B cell (primary cell): ENCODE data around the gene NRAP. TPM values are rescaled to one million over a fixed set of nuclear protein-coding genes. Genes with fewer than 3 reads are reported as not detected.

ENCODE experiments used
- ATAC-seq: fragments of 200-7000 bp; cut with Tn5 transposase; one replicate; pipeline ENCODE4 v1.10.0; 2021; ENCODE audit warnings: low read depth, mild to moderate bottlenecking, moderate number of reproducible peaks, moderate library complexity
- CTCF ChIA-PET: fragments of 350-600 bp; sonication (Branson Sonifier 250); formaldehyde crosslinking; loops from one replicate; lab custom pipeline; 2021; ENCODE audit warnings: antibody characterized with exemption, inconsistent platforms; lab: Charles Lee
- POLR2A ChIA-PET: fragments of 350-600 bp; sonication (Branson Sonifier 250); formaldehyde crosslinking; loops from one replicate; lab custom pipeline; 2021; ENCODE audit warnings: antibody characterized with exemption; lab: Charles Lee
- DNase-seq: peaks from one replicate; pipeline ENCODE4 v3.0.0; 2013
- H2AFZ ChIP-seq: 2 replicates; pipeline ENCODE4 v1.6.1; 2012; ENCODE audit warnings: mild to moderate bottlenecking, low read depth, low read length; ENCODE audit not compliant: insufficient read depth, poor library complexity, severe bottlenecking
- H3K27ac ChIP-seq, 2 donors: 1 replicate in 1 of 2; 2 replicates in 1 of 2; pipeline ENCODE4 v1.5.1; 2012 to 2013; ENCODE audit warnings: low read length in 2 of 2, mild to moderate bottlenecking in 2 of 2, moderate library complexity in 1 of 2
- H3K27me3 ChIP-seq, 4 experiments: fragments of 200-600 bp in 1 of 4; sonication (generic) in 1 of 4; replicated peaks in 1 of 4; 1 replicate in 2 of 4; 2 replicates in 2 of 4; pipeline versions ENCODE4 v1.6.1 to v1.7.0; 2013 to 2016; ENCODE audit warnings: low read length in 3 of 4, mild to moderate bottlenecking in 2 of 4, mixed read lengths in 1 of 4, moderate library complexity in 1 of 4; ENCODE audit not compliant: insufficient read depth in 4 of 4, control insufficient read depth in 3 of 4; ENCODE audit errors: control extremely low read depth in 1 of 4
- H3K36me3 ChIP-seq, 2 experiments: replicated peaks in 1 of 2; 1 replicate in 1 of 2; 2 replicates in 1 of 2; pipeline versions ENCODE4 v1.6.1 to v1.7.1; 2013; ENCODE audit warnings: low read length in 1 of 2; ENCODE audit not compliant: insufficient read depth in 2 of 2, control insufficient read depth in 1 of 2; ENCODE audit errors: control extremely low read depth in 1 of 2, extremely low read depth in 1 of 2
- H3K4me1 ChIP-seq, 2 donors: fragments of 200-600 bp in 1 of 2; sonication (generic) in 1 of 2; 1 replicate in 1 of 2; 2 replicates in 1 of 2; pipeline versions ENCODE4 v1.5.1 to v1.6.1; 2013 to 2017; ENCODE audit warnings: low read length in 2 of 2; ENCODE audit not compliant: control insufficient read depth in 2 of 2, insufficient read depth in 2 of 2
- H3K4me2 ChIP-seq: replicated peaks from 2 replicates; pipeline ENCODE3; 2012; ENCODE audit warnings: mild to moderate bottlenecking, low read depth, low read length; ENCODE audit not compliant: poor library complexity, severe bottlenecking
- H3K4me3 ChIP-seq, 5 experiments: fragments of 200-600 bp in 1 of 5; sonication (generic) in 1 of 5; 1 replicate in 3 of 5; 2 replicates in 2 of 5; pipeline versions ENCODE4 v1.5.1 to v1.7.0; 2011 to 2016; ENCODE audit warnings: low read length in 4 of 5, mild to moderate bottlenecking in 4 of 5, low read depth in 2 of 5, control low read depth in 1 of 5, moderate library complexity in 1 of 5; ENCODE audit not compliant: insufficient read depth in 1 of 5; ENCODE audit errors: control extremely low read depth in 1 of 5, extremely low read depth in 1 of 5
- H3K79me2 ChIP-seq: fragments of 200-600 bp; sonication (generic); one replicate; pipeline ENCODE4 v1.6.0; 2016; ENCODE audit warnings: low read length; ENCODE audit not compliant: control insufficient read depth, insufficient read depth
- H3K9ac ChIP-seq: fragments of 200-600 bp; sonication (generic); 2 replicates; pipeline ENCODE4 v1.6.1; 2017; ENCODE audit warnings: mild to moderate bottlenecking, low read length, moderate library complexity
- H3K9me3 ChIP-seq, 3 donors: one replicate each; pipeline versions ENCODE4 v1.6.1 to v1.7.1; 2013; ENCODE audit warnings: low read length in 2 of 3; ENCODE audit not compliant: control insufficient read depth in 2 of 3, insufficient read depth in 1 of 3; ENCODE audit errors: control extremely low read depth in 1 of 3
- H4K20me1 ChIP-seq: 2 replicates; pipeline ENCODE4 v1.6.0; 2012; ENCODE audit warnings: mild to moderate bottlenecking, low read length; ENCODE audit not compliant: insufficient read depth, control insufficient read depth, poor library complexity, severe bottlenecking
- H3K27ac Mint-ChIP-seq: one replicate; pipeline ENCODE4 v1.8.0; 2021; ENCODE audit warnings: mixed read lengths
- H3K27me3 Mint-ChIP-seq: one replicate; pipeline ENCODE4 v1.8.0; 2021; ENCODE audit warnings: mixed read lengths
- H3K4me1 Mint-ChIP-seq: one replicate; pipeline ENCODE4 v1.8.0; 2021; ENCODE audit warnings: mixed read lengths
- H3K4me3 Mint-ChIP-seq: one replicate; pipeline ENCODE4 v1.8.0; 2021; ENCODE audit warnings: mixed read lengths
- H3K9me3 Mint-ChIP-seq: one replicate; pipeline ENCODE4 v1.8.0; 2022; ENCODE audit warnings: mixed read lengths; ENCODE audit not compliant: insufficient read depth
- EZH2 ChIP-seq: IDR thresholded peaks from 2 replicates; pipeline ENCODE4 v1.6.1; 2012; ENCODE audit warnings: borderline replicate concordance, low read depth, mild to moderate bottlenecking, moderate library complexity, low read length; ENCODE audit not compliant: insufficient read depth, poor library complexity, severe bottlenecking
- WGBS: methylation state at CpG from one replicate; pipeline ENCODE4 v1.1.5; 2013; ENCODE audit warnings: missing lambda C conversion rate; ENCODE audit not compliant: insufficient coverage; 5-methylcytosine and 5-hydroxymethylcytosine counted together
- intact Hi-C: fragments of 100-400 bp; cut with micrococcal nuclease; formaldehyde crosslinking; loops from one replicate; pipeline ENCODE4 v1.10.0; 2022
- polyA plus RNA-seq: library from polyadenylated mRNA; depleted of rRNA; stranded (reverse); fragments of >200 nt; gene quantifications from 2 replicates; pipeline ENCODE4 v1.2.3, GENCODE V29; 2012
- total RNA-seq, 2 donors: library from RNA; stranded (reverse); fragments of 120-200 nt in 1 of 2; gene quantifications; 1 replicate in 1 of 2; 2 replicates in 1 of 2; pipeline versions ENCODE4 v1.2.3 to v1.2.4, GENCODE V29; 2013 to 2022
- TF ChIP-seq, protein P1 (sequence below): fragments of 200-600 bp; IDR thresholded peaks from one replicate; pipeline ENCODE4 v1.8.0; 2022; ENCODE audit warnings: antibody characterized with exemption, mild to moderate bottlenecking

The NRAP gene
- total and polyA plus RNA-seq, 2 donors (not counting 1 experiment from before 2014, with no cell fraction given), result not detected

- Histone ChIP-seq H3K9ac (no peak overlapping the region), H4K20me1 (peaks cover 16% of the 10 kb centered on the region), H3K27ac (no peak overlapping the region), H2AFZ (no peak overlapping the region), H3K4me3 (no peak overlapping the region), H3K9me3 (peaks cover 8 to 24% (median 18%) of the 10 kb centered on the region in 3 donors), H3K4me2 (no peak overlapping the region), H3K4me1 (peaks cover 4 to 6% of the 10 kb centered on the region in 2 donors), H3K27me3 (no peaks in the 10 kb centered on the region), H3K36me3 (peaks cover 3 to 9% of the 10 kb centered on the region in 2 experiments), H3K79me2 (peaks cover 91% of the 10 kb centered on the region)
- TF ChIP-seq, protein P1, sequence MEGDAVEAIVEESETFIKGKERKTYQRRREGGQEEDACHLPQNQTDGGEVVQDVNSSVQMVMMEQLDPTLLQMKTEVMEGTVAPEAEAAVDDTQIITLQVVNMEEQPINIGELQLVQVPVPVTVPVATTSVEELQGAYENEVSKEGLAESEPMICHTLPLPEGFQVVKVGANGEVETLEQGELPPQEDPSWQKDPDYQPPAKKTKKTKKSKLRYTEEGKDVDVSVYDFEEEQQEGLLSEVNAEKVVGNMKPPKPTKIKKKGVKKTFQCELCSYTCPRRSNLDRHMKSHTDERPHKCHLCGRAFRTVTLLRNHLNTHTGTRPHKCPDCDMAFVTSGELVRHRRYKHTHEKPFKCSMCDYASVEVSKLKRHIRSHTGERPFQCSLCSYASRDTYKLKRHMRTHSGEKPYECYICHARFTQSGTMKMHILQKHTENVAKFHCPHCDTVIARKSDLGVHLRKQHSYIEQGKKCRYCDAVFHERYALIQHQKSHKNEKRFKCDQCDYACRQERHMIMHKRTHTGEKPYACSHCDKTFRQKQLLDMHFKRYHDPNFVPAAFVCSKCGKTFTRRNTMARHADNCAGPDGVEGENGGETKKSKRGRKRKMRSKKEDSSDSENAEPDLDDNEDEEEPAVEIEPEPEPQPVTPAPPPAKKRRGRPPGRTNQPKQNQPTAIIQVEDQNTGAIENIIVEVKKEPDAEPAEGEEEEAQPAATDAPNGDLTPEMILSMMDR, result no peak
- no peak for TF ChIP-seq EZH2
- no peak for ATAC-seq
- H3K4me1 Mint-ChIP-seq, result peaks cover 48% of the 10 kb centered on the region
- WGBS, result no CpG with 5 or more reads among the region's 4 CpGs
- CTCF ChIA-PET, result interaction anchor here (1.2 kb wide), 1 partner anchor 19 kb away, joined by 5 read pairs; no protein-coding TSS in a partner anchor
- intact Hi-C loops, result loop anchor here (10.0 kb wide), 2 partner anchors 338 to 808 kb away; no protein-coding TSS in a partner anchor
- no peak overlapping the region for H3K27ac Mint-ChIP-seq
- POLR2A ChIA-PET, result no interaction called here
- no peak for DNase-seq
- H3K27me3 Mint-ChIP-seq, result no peaks in the 10 kb centered on the region
- H3K9me3 Mint-ChIP-seq, result peaks cover 26% of the 10 kb centered on the region
- H3K4me3 Mint-ChIP-seq, result no peak overlapping the region
These were observed 23.2 kb upstream of the NRAP start for GRCh38 chr10:113687037-113687436.

DNA sequence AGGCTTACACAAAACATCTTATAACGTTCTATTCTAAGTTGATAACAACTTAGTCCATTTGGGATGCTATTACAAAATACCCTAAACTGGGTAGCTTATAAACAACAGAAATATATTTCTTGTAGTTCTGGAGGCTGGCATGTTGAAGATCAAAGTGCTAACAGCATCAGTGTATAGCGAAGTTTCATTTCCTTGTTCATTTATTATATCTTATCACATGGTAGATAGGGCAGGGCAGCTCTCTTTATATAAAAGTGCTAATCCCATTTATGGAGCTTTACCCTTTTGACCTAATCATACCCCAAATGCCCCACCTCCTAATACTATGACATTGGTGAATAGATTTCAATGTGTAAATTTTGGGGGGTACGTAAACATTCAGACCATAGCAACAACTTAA, 22.2 kb upstream of the NRAP start:
- H3K79me2 ChIP-seq, result peaks cover 90% of the 10 kb centered on the region
- WGBS, result no CpG with 5 or more reads among the region's 3 CpGs
- no peak overlapping the region for H3K4me2 ChIP-seq
- ATAC-seq (no peak), DNase-seq (no peak)
- Mint-ChIP-seq H3K4me3 (no peak overlapping the region), H3K4me1 (peaks cover 58% of the 10 kb centered on the region), H3K27me3 (no peaks in the 10 kb centered on the region), H3K9me3 (peaks cover 26% of the 10 kb centered on the region), H3K27ac (no peak overlapping the region)
- CTCF ChIA-PET, result interaction anchor here (1.2 kb wide), 1 partner anchor 20 kb away, joined by 5 read pairs; no protein-coding TSS in a partner anchor
- intact Hi-C loops, result loop anchor here (10.0 kb wide), 2 partner anchors 339 to 809 kb away; no protein-coding TSS in a partner anchor
- no peak overlapping the region for H3K4me3 ChIP-seq
- peaks cover 14 to 16% of the 10 kb centered on the region in 2 donors for H3K4me1 ChIP-seq
- H3K27me3 ChIP-seq, result no peaks in the 10 kb centered on the region
- H4K20me1 ChIP-seq, result peaks cover 11% of the 10 kb centered on the region
- no peak overlapping the region for H2AFZ ChIP-seq
- peak overlapping the region in 1 of 2 donors; percentile 29 for H3K27ac ChIP-seq
- TF ChIP-seq, protein P1, result no peak
- no peak for TF ChIP-seq EZH2
- H3K9me3 ChIP-seq, result peaks cover 8 to 22% (median 8%) of the 10 kb centered on the region in 3 donors
- POLR2A ChIA-PET, result no interaction called here
- H3K9ac ChIP-seq, result no peak overlapping the region
- peaks cover 0 to 1% of the 10 kb centered on the region in 2 experiments for H3K36me3 ChIP-seq
